22Rv1 (cell line): Measurements from ENCODE around the gene CRYBA1.

Experiments
- H3K27ac ChIP-seq: fragments of 450-650 bp; 2 replicates; pipeline ENCODE4 v1.5.1; 2017
- ZFX ChIP-seq: fragments of 450-650 bp; IDR thresholded peaks from 2 replicates; pipeline ENCODE4 v1.6.1; 2017; ENCODE audit warnings: antibody characterized with exemption, borderline replicate concordance
- TF ChIP-seq, protein P1 (sequence below): fragments of 450-650 bp; IDR thresholded peaks from 2 replicates; pipeline ENCODE4 v1.5.1; 2017; ENCODE audit warnings: mild to moderate bottlenecking

The CRYBA1 gene

DNA sequence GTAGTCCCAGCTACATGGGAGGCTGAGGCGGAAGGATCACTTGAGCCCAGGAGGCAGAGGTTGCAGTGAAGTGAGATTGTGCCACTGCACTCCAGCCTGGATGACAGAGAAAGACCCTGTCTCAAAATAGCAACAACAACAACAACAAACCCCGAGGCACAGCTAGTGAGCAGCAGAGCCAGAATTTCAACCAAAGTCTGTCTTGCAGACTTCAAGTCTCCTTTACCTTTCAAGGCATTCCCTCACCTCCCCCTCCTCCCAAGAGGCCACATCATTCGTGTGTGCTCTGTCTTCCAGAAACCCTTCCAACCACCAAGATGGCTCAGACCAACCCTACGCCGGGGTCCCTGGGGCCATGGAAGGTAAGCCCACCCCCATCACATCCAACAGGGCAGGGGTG, 2.2 kb downstream of the CRYBA1 start:
- H3K27ac ChIP-seq: no peak overlapping the region
- TF ChIP-seq ZFX: no peak
- TF ChIP-seq, protein P1, sequence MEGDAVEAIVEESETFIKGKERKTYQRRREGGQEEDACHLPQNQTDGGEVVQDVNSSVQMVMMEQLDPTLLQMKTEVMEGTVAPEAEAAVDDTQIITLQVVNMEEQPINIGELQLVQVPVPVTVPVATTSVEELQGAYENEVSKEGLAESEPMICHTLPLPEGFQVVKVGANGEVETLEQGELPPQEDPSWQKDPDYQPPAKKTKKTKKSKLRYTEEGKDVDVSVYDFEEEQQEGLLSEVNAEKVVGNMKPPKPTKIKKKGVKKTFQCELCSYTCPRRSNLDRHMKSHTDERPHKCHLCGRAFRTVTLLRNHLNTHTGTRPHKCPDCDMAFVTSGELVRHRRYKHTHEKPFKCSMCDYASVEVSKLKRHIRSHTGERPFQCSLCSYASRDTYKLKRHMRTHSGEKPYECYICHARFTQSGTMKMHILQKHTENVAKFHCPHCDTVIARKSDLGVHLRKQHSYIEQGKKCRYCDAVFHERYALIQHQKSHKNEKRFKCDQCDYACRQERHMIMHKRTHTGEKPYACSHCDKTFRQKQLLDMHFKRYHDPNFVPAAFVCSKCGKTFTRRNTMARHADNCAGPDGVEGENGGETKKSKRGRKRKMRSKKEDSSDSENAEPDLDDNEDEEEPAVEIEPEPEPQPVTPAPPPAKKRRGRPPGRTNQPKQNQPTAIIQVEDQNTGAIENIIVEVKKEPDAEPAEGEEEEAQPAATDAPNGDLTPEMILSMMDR: no peak

DNA sequence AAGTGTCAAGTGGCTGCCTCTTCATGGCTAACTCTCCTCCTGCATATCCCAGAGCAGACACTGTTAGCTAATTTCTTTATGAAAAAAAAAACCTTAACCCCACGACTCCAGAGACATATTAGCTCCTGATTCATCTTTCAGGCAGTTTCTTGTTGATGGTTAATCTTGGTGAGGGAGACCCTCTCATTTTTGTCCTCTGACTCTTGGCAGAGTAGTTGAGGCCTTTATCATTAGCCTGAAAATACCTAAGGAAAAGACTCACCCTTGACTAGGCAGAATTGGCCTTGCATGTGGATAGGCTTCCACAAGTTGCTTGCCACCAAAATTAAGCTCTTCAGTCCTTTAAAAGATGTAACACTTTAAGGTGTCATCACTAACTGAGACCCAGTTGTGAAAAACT, 4.0 kb downstream of the CRYBA1 start:
- TF ChIP-seq, protein P1: no peak
- no peak for TF ChIP-seq ZFX
- no peak overlapping the region for H3K27ac ChIP-seq

GRCh38 chr17:29251184-29251583, 4.5 kb downstream of the CRYBA1 start:
- no peak overlapping the region for H3K27ac ChIP-seq
- no peak for TF ChIP-seq ZFX
- TF ChIP-seq, protein P1: no peak

GRCh38 chr17:29252101-29252791, 5.6 kb downstream of the CRYBA1 start:
- no peak overlapping the region for H3K27ac ChIP-seq
- no peak for TF ChIP-seq ZFX
- TF ChIP-seq, protein P1: peak; percentile 33

DNA sequence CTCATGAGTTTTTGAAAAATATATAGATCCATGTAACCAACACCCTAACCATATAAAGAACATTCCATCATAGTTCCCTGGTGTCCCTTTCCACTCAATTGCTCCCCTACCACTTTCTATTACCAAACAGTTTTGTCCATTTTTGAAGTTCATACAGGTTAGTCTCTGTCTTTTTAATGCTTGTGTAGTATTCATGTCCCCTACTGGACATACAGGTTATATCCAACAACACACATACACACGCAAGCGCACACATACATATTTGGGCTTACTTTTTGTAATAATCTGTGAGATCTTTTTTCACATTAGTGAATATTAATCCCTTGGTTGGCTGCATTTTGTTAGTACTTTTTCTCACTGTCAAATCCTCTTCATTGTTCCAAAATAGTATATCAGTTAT, 6.4 kb downstream of the CRYBA1 start:
- H3K27ac ChIP-seq: no peak overlapping the region
- TF ChIP-seq, protein P1: no peak
- no peak for TF ChIP-seq ZFX

GRCh38 chr17:29255926-29256522, 9.4 kb downstream of the CRYBA1 start:
- TF ChIP-seq, protein P1: no peak
- no peak for TF ChIP-seq ZFX
- H3K27ac ChIP-seq: no peak overlapping the region

DNA sequence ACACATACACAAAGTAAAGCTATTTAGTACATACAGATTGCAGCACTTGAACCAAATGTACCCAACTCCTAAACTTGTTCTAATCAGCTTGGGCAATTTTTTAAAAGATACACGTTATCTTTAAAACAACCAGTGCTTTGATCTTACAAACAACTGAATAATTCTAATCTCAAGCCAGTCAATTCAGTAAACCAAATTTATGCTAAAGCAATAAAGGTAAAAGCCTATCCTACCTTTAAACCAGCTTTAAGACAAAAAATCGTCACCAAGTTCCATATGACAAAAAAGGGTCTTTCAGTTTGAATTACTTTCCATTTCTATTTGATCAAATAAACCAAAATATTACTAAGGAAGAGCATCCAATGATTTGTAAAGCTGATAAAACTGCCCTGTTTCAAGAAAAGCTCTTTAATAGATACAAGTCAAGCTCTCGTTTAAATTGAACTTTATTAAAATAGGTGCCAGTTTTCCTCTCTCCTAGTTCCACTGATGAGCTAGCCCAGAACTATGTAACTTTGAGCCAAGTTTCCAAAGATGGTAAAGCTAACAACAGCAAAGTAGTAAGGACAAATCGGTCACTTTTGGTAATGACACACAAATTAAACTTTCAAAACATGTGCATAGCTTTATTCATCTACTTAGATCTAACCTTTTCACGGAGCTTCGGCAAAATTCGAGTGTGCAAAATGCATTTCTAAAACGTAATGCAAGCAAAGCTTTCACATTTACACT, 10.2 kb downstream of the CRYBA1 start:
- TF ChIP-seq, protein P1: no peak
- TF ChIP-seq ZFX: no peak
- no peak overlapping the region for H3K27ac ChIP-seq
